HG03520 (cell line): Measurements from ENCODE around the gene LDLRAD3.

ENCODE experiments used
- ATAC-seq: cut with Tn5 transposase; IDR thresholded peaks from one replicate; pipeline ENCODE4 v1.9.1; 2021; ENCODE audit warnings: mild to moderate bottlenecking, moderate library complexity; ENCODE audit not compliant: unreplicated experiment

LDLRAD3 gene

DNA sequence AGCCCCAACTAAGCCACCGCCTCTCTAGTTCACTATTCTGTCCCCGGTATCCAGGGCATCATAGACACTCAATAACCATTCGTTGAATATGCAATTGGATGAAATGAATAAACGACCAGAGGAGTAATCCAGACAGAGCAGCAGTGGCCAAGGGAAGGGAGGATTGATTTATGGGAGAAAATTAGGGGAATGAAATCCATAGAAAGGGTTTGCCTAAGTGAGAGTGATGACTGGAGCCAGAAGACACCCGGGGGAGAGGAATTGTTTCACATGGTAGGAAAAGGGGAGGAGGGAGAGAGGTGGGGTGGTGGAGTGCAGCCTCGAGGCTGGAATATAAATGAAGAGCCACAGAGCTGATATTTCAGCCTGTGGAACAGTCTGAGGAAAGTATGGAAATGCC, 177.2 kb downstream of the LDLRAD3 start:
- ATAC-seq = no peak

DNA sequence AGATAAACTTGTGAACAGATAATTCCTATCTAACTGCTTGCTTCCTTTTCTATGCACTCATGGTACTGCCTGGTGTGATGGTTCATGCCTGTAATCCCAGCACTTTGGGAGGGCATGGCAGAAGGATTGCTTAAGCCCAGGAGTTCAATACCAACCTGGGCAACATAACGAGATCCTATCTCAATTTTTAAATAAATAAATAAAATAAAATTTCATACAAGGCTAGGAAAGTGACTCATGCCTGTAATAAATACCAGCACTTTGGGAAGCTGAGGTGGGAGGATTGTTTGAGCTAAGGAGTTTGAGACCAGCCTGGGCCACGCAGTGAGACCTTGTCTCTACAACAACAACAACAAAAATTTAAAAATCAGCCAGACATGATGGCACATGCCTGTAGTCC, 178.8 kb downstream of the LDLRAD3 start:
- no peak for ATAC-seq

DNA sequence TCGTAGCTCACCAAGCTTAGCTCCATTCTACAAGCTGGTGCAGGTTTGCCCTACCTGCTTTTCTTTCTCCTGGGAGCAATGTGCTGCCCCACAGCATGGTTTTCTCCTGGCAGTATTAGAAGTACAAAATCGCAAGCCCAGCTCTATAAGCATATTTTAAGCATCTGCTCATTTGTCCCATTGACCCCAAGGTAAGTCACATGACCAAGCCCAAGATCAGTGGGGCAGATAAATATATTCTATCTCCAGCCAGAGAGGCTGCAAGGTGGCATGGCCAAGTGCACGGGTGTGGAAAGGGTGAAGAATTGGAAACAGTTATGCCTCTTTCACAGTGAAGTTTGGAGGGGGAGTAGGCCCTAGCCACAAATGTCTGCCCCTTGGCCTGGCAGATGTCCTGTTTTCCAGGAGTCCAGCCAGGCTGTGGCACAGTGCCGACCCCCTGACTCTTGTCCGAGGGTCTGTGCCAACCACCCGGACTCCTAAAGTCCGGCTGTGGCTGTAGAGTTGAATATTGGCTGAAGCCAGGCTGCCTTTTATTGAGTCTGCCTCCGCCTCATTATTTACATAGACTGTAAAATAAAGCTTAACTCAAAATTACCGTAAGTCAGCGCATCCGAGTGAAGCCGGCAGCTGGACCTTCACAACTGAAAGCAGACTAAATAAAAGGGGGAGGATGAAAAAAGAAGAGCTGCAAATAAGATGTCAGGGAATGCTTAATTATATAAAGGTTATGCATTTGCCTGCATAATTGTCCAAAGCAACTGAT, 179.7 kb downstream of the LDLRAD3 start:
- ATAC-seq = no peak

DNA sequence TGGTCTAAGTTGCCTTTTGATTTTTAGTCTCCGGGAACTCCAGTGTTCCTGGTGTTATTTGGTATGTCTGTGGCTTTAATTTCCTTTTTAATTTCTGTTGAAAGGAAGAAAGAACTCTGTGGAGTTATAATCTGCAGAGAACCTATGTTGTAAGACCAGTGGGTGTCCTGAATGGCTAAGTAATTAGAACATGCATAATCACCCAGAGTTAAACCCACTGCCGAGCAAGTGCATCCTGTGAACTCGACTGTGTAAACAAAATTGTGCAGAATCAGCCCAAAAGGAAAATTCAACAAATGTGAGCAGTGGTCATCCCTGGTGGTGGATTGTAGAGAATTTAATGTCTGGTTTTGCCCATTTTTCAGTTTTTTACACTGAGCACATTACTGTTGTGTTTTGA, 182.8 kb downstream of the LDLRAD3 start:
- no peak for ATAC-seq

DNA sequence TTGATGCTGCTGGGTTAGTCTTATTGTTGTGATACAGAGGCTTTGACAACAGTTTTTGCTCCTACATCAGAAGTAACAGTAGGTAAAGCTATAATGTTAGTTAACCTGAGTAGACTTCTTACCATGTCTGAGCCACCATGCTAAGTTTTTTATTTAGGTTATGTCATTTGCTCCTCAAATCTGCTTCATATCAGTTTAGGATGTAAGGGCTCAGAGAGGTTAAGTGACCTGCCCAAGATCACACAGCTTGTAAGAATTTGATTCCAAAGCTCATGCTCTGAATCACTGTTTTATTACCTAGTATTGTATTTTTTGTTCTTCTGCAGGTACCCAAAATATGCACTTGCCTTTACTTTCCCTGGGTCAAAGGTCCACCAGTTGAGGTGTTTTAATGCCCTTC, 183.7 kb downstream of the LDLRAD3 start:
- ATAC-seq = no peak

DNA sequence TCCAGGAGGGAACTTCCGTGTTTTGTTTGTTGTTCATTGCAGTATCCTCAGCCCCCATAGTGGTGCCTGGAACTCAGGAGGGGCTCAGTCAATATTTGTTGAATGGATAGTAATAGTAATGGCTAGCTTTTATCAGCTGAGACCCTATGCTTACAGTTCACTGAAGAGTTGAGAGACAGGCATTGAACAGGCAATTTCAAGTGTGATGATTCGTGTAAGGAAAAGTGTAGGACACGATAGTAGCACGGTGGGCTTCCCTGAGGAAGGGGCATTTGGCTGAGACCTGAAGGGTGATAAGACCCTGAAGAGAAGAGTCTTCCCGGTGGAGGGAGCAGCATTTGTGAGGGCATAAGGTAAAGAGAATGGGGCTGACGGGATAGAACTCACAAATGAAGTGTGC, 186.1 kb downstream of the LDLRAD3 start:
- ATAC-seq = no peak

DNA sequence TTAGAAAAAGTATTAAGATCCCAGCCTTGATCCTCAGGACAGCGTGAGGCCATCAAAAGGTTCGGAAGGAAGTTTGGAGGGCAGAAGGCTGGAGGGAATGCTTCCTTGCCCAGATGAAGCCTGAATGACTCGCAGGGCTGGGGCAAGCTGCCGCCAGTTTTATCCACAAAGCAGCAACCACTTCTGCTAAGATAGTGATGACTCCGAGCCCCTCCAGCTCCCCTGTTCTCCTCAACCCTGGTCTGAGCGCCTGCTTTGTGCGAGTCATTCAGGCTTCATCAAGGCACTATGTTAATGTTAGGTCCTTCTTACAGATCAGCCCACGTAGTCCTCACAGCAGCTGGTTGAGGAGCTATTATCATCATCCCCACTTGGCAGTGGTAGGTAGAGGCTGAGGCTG, 186.5 kb downstream of the LDLRAD3 start:
- no peak for ATAC-seq

DNA sequence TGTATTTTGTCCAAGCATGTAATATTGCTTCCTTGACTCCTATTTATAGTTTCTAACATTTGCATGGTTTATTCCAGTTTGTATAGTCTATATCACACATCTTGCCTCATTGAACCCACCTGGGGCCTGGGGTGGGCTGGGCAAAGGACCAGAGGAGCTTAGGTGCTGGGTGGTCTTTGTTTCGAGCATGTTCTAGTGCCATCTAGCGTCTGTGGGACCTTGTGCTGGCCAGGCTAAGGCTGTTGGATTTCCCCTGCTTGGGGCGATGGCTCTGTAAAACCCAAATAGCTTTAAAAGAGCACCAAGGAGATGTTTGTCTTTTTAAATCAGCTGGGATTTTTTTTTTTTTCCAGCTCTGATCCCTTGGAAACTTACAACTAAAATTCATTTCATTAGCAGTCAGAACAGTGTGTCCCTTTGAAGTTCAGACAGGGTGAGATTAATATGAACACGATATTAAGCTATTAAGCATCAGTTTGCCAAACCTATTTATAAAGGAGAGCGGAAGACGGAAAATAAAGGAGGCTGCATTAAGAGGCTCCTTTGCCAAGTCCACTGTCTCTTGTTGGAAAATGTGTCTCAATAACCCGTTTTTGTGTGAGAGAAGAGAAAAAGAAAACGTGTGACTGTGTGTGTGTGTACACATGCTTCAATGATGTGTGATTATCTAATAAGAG, 188.0 kb downstream of the LDLRAD3 start:
- ATAC-seq = no peak

DNA sequence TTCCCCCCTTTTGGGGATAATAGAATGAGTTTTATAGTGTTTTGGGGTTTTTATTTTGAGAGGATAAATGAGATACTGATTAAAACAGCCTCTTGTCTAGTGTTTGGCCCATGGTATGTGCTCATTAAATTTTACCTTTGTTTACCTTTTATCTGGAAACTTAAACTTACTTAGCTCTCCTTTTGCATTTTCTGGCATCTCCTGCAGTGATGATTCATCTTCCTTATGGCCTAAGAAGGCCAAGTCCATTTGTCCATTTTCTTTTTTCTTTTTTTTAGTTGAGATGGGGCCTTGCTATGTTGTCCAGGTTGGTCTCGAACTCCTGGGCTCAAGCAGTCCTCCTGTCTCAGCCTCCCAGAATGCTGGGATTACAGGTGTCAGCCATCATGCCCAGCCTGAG, 189.1 kb downstream of the LDLRAD3 start:
- no peak for ATAC-seq

DNA sequence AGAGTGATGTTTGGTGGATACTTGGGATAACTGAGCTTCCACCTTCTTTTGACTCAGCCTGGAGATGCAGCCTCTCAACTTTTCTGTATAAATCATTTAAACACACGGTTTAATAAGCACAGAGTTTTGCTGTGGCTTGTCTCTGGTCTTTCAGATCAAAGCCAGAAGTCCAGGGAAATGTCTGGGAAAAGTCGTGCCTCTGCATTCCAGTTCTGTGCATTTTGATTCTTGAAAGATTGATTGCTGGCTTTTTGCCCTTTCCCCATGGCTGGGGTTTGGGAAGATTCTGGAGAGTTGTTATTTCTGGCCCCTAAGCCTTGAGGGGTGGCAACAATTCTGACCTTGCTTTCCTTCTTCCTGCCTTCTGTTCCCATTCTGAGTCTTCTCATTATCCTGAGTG, 191.2 kb downstream of the LDLRAD3 start:
- no peak for ATAC-seq

DNA sequence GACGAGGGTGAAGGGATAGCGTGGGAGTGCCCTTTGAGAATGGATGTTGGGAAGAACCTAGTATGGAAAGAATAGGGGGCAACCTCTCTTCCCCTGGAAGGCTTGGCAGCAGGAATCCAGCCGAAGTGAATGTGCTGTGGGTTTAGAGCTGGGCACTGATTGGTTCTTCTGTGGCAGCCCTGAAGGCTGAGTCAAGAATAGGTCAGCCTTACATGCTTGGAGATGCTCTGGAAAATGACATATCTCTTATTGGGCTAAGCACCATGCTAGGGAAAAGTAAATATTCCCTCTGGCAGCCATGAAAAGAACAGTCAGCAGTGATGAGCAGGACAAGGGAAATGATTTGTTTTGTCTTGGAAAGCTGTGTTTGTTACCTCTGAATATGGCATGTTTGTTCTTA, 195.9 kb downstream of the LDLRAD3 start:
- ATAC-seq = no peak

DNA sequence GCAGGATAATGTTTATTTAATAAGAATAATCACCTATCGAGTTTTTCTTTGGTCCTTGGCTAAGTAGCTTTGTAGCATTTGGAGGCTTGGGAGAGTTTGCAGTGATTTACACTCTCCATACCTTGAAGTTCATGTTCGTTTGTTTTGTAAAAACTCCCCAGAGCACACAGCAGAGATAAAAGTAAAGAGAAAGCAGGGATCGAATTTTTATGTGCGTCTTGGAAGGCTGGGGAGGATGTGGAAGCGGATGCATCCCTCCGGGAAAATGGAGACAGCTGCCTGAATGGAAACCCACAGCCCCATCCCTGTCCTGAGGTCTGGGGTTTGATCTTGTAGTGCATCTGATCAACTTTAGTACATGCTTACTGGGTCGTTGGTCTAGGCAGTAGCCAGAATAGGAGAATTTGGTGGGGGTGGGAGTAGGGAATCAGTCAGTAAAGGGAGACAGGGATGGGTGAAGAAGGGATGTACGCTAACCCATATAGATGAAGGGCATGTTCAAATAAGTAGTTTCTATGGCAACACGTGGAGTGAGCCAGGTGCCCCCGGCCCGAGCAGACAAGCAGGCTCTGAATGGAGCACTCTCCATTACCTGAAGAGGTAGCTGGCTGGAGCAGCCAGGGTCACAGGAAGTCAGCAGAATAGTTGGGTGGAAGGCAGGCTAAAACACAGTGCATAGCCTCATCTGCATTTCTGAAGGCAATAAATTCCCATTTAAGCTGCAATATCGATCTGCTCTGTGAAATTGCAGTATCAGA, 197.5 kb downstream of the LDLRAD3 start:
- no peak for ATAC-seq

DNA sequence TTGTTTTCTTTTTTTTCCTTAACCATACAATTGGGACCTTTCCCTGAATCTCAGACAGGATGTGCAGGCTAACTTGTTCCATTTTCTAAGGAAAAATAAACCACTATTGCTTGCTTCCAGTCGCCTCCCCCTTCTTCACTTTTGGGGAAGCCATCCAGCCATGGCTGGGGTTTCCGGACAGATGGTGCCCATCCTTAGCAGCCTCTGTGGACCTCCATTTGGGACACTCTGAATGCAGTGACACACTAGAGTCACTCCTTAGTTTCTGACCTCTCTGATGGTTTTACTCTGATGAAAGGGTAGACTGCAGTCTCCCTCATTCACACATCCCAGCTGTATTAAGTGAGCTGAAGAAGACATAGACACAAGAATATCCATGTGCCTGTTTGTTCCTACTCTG, 198.1 kb downstream of the LDLRAD3 start:
- no peak for ATAC-seq

DNA sequence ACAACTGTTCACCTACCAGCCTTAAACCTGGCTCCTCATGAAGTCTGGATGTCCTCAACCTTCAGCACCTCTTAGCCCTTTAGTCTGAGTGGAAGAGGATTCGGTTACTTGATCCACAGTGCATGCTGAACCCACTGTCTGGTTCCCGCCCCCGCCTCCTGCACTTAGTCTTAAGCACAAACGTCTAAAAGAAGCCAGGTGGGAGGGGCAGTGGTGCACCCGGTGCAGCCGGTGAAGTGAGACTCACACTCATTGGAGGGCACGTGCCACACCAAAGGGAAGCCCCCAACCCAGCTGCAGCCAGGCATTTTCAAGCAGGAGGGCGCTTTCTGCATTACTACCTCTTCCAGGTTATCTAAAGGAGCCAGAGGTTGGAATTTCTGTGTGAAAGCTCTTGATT, 198.6 kb downstream of the LDLRAD3 start:
- ATAC-seq = no peak

DNA sequence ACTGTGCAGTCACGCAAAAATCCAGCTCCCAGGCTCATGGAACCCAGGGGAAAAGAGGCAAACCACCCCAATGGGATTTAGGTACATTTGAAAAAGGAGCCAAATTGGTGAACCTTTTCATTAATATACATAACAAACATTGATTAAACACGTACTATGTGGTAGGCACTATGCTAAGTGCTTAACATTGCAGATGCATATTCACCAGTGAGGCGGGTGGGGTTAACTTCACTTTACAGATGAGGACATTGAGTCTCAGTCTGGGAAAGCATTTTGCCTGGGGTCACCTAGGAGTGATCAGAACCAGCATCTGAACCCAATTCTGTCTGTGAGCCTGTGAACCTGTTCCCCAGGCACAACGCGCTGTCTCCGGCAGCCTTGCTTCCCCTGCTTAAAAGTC, 199.0 kb downstream of the LDLRAD3 start:
- no peak for ATAC-seq

DNA sequence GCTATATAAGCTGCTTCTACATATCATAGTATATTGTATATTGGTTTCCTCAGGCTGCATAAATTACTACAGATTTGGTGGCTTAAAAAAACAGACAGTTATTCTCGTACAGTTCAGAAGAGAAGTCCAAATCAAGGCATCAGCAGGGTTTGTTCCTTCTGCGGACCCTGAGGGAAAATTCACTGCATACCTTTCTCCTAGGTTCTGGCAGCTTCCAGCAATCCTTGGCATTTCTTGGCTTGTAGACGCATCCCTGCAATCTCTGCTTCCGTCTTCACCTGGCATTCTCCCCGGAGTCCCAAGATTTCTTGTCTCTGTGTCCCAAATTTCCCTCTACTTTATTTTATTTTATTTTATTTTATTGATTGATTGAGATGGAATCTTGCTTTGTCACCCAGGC, 202.6 kb downstream of the LDLRAD3 start:
- ATAC-seq = no peak

DNA sequence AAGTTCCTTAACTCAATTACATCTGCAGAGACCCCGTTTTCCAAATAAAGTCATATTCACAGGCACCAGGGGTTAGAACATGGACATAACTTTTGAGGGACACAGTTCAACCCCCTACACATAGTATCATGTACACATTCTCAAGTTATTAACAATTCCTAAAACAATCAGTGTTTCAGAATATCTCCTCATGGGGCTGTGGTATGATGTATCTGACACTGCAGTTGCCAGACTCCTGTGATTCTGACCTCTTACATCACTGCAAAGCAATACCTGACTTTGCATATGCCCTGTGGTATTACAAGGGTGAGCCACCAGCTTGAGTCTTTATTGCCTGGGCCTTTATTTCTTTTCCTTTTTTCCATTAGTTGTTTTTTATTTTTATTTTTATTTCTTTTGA, 203.6 kb downstream of the LDLRAD3 start:
- ATAC-seq = no peak

DNA sequence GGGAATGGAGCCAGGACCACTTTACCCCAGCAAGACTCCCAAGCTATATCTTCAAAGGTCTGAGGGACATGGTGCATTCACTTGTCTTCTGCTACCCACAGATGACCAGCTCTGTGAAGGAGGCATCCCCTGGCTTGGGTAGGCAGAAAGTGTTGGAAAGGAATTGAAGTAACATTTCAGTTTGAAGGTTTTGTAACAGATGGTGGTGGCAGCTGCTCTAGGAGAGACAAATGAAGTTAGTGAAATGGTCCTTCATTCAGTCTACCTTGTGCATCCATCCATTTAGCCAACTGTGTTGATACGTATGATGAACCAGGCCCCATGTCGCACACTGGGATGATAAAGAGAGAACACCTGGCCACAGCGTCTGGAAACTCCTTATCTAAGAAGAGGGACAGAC, 204.8 kb downstream of the LDLRAD3 start:
- no peak for ATAC-seq

DNA sequence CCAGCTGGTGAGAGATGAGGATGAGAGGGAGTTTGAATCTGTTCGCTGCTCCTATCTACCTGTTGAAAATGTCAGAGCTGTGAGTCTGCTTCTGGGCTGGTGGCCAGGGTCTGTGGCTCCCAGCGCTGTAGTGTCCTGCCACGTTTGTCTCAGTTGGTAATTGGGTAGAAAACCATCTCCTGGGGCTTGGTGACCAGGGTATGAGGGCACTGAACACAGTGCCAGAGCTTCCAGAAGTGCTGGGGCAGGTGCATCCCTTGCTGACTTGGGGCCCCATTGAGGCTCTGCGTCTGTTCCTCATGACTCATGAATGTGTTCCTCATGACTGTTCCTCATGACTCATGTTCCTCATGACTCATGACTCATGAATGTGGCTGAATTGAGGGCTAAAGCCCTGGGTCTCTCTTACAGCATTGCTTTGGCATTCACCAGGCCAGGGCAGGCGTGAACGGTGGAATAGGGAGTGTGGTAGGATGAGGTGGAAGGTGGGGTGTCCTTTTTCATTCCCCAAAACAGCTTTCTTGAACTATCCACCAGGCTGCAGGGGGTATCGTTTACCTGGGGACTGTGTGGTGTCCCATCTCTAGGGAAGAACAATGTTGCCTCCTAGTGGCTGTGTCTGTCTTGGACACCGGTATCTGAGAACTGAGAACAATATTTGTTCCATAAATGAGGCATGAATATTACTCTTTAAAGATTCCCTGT, 205.8 kb downstream of the LDLRAD3 start:
- peak; percentile 81 for ATAC-seq

DNA sequence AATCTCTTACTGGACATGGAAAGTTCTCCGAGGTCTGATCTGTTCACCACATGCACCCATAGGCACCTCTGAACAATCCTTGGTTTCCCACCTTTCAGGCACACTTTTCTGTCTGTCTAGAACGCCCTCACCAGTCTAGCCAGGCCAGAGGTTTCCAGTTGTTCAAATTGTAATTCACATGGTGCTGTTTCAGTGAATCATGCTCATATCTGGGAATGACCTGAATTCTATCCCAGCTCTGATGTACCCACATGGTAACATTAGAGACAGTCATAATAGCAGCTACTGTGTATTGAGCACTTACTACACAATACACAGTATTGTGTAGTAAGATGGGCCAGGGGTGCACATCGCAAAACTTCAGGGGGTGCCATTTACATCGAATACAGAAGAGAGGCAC, 207.1 kb downstream of the LDLRAD3 start:
- ATAC-seq = no peak

DNA sequence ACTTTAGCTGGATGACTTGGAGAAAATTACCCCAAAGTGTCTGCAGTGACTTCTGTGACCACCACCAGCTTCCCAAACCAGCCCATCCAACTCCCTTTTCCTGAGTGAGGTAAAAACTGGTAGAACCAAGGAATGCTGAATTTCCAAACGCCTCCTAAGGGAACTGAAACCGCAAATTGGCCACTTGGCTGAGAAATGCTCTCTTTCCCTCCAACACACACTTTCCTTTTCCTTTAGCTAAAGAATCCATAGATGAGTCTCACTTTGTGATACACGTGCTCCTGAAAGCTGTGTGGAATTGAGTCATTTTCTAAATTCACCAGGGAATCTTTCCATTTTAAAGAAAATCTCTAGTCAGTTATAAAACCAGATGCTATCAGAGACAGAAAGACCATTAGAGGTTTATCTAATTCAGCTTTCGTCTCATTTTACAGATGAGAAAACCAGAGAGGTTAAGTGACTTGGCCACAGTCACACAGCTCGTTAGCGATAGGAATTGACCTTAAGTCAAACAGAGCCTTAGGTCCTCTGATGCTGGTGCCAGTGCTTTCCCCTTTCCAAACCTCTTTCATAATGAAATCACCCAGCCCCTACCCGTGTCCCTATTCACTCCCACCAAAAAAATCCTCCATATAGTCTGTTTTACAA, 208.2 kb downstream of the LDLRAD3 start:
- ATAC-seq = no peak
